ENCODE results near the gene TRPM2.

DNA sequence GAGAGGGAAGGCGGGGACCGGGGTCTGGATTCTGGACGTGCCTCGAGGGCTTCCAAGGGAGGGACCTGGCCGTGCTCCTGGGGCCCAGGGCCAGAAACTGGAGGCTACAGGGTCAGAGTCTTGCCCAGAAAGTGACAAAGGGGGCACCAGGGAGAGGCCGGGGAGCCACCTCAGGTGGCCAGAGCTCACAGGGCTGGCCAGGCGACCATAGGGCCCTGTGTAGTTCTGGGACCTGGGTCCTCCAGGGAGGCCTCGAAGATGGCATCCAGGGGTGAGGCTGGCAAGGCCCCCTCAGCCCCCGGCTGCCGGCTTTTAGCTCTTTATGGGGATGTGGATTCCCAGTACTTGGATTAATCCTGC is 87.6 kb downstream of the TRPM2 start:
- TF ChIP-seq POLR2AphosphoS5 (IDR thresholded peaks at IDR 0.05; ENCODE audit: low read depth, low read length) (no peak), POLR2A (IDR thresholded peaks at IDR 0.05; ENCODE audit: low read depth, low read length) (no peak), TAF1 (IDR thresholded peaks at IDR 0.05; ENCODE audit: low read depth, low read length) (no peak), SPI1 (IDR thresholded peaks at IDR 0.05; ENCODE audit: low read depth, low read length) (no peak), POU2F2 (IDR thresholded peaks at IDR 0.05; ENCODE audit: low read depth, low read length) (no peak), PAX5 (IDR thresholded peaks at IDR 0.05; ENCODE audit: insufficient read depth, low read length, severe bottlenecking) (no peak)
